PC-9 (cell line): ENCODE results near the gene FLVCR1.
"Not testable (repeated sequence)": the region's sequence is repeated elsewhere in the genome, so short reads cannot be mapped to it uniquely, and the experiment has no call there.

Experiments
- CTCF ChIP-seq: fragments of 200-600 bp; sonication (generic); conservative IDR thresholded peaks from 2 replicates; pipeline ENCODE4 v1.6.1; 2017; ENCODE audit warnings: mixed run types, antibody characterized with exemption, mild to moderate bottlenecking, moderate library complexity
- EZH2 ChIP-seq: fragments of 200-600 bp; sonication (generic); IDR thresholded peaks from 2 replicates; pipeline ENCODE4 v1.8.0; 2017; ENCODE audit warnings: antibody characterized with exemption, low read depth

- not testable (repeated sequence) for TF ChIP-seq EZH2, CTCF
Measured at GRCh38 chr1:212910213-212910612, 52.1 kb downstream of the FLVCR1 start.
